NT2/D1 (cell line): Measurements from ENCODE around the gene PKP3.

Experiments used
- SUZ12 ChIP-seq: IDR thresholded peaks from 2 replicates; pipeline ENCODE4 v1.6.1; 2011; ENCODE audit not compliant: insufficient read length, insufficient read depth; ENCODE audit errors: extremely low read depth
- ZNF274 ChIP-seq: IDR thresholded peaks from 2 replicates; pipeline ENCODE4 v1.6.1; 2011; ENCODE audit warnings: mild to moderate bottlenecking, low read depth, low read length

DNA sequence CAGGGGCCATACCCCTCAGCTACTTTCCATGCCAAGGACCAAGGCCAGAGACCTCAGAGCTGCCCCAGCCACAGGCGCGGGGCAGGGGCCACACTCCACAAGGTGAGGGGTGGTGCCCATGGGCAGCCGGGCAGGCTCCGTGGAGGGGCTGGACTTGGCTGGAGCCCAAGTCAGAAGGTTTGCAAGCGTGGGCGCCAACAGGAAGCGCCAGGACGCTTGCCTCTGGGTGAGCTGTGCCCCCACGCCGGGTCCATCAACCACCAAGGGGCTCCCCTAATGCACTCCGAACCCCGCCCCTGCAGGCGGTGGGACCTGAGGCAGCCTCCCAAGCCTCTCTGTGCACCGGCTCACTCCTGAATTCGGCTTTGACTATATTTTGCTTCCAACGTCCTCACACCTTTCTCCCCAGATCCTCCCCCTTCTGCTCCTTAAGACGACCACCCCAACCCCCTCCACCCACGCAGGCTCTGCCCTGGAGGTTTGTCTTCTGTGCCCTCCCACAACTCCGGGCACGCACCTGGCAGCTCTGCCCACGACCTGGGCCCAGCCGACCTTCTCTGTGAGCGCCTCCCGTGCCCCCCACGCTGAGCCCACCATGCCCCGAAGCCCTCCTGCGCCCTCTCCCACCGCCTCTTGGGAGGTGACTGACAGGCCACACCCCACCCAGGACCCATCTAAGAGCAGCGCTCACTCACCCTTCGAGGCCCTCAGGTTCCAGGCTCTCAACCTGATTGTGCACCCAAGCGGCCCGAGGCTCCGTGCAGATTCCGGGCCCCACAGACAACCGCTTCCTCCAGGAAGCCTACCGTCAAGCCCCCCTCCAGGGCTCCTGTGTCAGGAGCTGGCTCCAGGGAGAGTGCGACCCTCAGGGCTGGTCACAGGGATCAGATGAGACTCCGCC lies 2.6 kb upstream of the PKP3 start:
- TF ChIP-seq SUZ12 (no peak), ZNF274 (no peak)
